NCI-H2107 treated with DMSO at 0.1 percent for 48 hours (cell line): ENCODE data around the gene PNPLA7.
"Not testable (repeated sequence)": the region's sequence is repeated elsewhere in the genome, so short reads cannot be mapped to it uniquely, and the experiment has no call there.

Source experiments
- DNase-seq: peaks from one replicate; lab custom pipeline; 2025; ENCODE audit not compliant: unreplicated experiment; lab: John Stamatoyannopoulos, UW

The PNPLA7 gene

DNA sequence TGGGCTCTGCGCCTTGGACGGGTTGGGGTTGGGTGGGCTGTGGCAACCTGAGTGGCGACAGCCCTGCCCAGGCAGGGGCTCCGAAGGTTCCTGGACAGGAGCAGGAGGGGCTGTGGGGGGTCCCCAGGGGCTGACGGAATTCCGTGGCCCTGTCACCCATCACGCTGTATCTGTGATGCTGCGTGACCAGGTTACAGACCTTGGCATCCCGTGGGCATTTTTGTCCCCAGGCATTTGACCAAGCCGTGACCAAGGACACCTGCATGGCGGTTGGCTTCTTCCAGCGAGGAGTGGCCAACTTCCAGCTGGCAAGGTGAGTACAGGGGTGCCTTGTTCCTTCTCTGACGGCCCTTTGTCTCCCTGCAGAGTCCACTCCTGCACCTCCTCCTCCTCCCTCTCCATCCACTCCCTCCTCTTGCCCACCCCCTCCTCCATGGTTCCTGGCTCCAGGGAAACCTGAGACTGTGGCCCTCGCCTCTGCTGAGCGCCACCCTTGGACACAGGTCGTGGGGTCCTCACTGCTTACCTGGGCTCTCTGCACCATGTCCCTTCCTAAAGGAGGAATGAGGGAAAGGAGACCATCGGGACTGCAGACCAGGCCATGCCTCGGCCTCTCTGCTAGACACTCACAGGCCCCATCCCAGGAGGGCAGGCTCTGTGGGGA lies 124.1 kb downstream of the PNPLA7 start:
- DNase-seq: no peak

DNA sequence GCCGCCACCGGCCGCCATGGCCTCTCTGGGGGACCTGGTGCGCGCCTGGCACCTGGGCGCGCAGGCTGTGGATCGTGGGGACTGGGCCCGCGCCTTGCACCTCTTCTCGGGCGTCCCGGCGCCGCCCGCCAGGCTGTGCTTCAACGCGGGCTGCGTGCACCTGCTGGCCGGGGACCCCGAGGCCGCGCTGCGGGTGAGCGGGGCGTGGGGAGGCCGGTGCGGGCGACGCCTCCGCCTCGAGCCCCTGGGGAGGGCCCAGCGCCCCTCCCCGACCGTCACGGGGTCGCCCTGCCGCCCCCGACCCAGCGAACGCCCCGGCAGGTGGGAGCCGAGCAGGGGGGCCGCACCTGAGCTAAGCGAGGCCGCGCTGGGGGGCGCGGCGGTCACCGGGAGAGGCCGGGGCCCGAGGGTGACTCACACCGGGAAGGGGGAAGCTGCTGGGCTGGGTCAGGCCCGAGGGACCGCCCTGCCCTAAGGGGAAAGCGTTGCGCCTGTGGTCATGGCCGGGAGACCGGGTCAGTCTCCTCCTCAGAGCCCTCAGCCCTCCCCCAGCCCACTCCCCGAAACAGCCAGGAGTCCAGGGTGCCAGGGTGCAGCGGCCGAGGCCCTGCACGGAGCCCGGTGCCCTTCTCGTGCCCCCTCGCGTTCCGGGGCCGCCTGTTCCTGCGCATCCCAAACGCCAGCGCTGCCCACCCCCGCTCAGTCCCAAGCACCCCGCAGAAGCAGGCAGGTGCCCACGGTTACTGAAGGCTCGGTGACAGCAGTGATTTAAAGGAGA lies 126.5 kb downstream of the PNPLA7 start:
- no peak for DNase-seq

DNA sequence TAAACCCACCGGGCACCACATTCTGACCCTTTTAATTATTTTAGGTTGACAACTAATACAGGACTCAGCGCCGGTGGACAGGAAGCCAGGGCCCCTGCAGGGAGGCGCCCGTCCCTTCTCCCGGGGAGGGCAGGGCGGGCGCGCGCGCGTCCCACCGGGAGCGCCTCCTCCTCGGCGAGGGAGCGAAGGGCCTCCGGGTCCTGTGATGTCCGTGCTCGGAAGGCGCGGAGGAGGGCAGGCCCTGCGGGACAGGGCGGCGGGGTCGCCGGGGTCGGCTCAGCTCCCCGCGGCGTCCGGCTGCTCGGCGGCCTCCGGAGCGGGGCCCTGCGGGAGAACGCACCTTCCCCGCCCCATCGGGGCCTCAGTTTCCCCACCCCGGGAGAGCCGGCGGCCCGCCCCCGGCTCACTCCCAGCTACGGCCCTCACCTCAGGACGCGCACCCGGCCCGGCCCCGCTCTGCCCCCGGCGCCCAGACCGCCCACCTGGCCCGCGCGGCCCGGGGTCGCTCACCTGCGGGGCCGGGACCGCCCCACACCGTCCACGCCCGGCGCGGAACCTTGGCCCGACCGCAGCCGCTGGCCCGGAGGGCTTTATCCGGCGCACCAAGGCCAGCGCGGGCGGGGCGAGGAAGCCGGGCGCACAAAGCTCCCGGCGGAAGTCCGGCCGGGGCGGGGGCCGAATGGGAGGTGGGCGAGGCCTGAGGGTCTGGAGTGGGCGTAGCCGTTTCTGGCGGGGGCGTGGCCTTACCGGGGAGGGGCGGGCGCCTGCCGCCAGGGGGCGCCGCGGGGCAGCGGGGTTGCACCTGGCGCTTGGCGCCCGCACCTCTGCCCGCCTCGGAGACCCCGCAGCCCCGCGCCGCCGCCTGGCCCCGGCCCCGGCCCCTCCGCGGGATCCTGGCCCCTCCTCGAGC lies 127.3 kb downstream of the PNPLA7 start, which contains the start of the genes EXD3 and NOXA1:
EXD3 (minus strand) TSS at position 559 of the 910 bp plus-strand sequence. CDS start 27,805 bp downstream, outside the sequence.
NOXA1 (plus strand) TSS at position 790 of the 910 bp plus-strand sequence. CDS start 137 bp downstream, outside the sequence.
- peak; percentile 76 for DNase-seq

- DNase-seq: no peak
Measured at GRCh38 chr9:137421838-137422603, 128.2 kb downstream of the PNPLA7 start.

GRCh38 chr9:137417161-137418021 lies 132.8 kb downstream of the PNPLA7 start:
- no peak for DNase-seq

GRCh38 chr9:137416563-137417151 lies 133.5 kb downstream of the PNPLA7 start:
- DNase-seq: no peak

DNA sequence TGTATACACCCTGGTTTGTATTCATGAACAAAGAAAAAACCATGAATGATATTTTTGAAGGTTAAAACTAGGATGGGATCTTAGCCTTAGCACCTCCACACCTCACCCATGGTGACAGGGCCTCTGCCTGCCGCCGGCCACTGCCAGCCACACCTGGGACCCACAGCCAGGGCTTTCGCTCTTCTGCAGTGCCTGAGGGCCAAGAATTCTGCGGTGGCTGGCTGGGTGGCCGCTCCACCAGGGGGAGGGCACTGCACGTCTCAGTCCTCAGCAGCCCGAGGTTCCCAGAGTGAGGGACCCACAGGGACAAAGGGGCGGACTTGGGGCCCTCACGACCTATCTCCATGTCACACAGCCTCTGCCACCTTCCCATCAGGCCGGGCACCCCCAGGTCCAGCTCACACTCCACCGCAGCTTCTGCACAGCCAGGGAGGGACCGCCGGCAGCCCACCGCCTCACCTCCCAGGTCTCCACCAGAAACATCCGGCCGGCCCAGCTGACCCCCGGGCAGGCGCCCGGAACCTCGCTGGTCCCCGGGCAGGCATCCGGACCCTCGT lies 134.1 kb downstream of the PNPLA7 start:
- no peak for DNase-seq

DNA sequence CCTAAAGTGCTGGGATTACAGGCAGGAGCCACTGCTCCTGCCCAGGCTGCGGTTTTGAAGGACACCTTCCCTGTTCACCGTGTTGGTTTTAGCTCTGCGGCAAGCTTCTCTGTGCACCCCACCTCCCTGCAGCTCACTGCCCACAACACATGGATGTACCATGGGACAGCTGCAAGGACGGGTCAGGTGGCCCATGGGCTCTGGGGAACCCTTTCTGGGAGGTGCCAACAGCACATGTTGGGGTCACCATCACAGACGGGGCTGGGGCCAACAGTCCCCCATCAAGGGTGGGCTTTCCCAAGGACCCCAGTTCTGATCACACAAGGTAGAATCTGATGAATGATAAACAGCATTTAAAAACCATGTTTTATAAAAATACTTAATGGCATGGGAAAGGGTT lies 134.8 kb downstream of the PNPLA7 start:
- no peak for DNase-seq

DNA sequence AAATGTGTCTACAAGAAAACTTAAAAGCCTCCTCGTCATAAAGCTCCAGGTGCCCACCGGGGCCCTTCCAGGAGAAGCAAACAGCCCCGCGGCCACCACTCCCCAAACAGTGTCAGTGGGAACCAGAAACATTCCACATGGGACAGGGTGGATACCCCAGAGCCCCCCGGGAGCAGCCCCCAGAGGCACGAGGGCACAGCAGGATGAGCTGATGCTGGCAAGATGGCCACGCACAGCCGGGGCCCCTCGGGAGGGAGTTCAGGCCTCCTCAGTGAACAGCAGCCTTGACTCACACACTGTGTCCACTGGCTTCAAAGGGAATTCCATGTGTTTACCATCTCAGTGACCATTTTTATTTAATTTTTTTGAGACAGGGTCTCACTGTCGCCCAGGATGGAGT lies 137.8 kb downstream of the PNPLA7 start:
- DNase-seq: no peak

DNA sequence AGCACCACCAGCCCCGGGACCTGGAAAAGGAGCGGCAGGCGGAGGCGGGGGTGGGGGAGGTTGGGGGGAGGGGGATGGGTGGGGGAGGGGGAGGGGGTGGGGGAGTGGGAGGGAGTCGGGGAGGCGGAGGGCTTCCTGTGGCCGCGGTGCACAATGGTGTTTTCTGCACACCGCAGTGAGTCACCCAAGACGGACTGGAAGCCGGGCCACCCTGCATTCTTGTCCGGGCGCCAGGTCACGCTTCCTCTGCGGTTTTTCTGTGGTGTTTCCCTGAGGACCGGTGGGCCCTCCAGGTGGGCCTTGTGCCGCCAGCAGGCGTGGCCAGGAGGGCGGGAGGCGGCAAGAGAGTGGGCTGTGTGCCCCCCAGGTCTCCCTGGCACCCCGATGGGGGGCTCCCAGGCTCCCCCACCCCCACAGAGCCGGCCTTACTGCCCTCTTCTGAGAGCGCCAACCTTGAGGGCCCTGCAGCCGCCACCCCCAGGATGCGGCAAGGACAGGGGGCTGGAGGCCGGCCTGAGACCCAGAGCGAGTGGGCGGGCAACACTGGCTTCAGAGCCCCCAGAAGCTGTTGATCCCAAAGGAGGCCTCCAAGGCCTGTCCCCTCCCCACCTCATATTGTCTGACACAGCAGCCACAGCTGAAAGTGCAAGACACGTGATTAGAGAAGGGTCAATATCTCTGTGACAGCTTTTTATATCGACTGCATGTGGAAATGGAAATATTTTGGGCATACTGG lies 138.4 kb downstream of the PNPLA7 start:
- DNase-seq: no peak

DNA sequence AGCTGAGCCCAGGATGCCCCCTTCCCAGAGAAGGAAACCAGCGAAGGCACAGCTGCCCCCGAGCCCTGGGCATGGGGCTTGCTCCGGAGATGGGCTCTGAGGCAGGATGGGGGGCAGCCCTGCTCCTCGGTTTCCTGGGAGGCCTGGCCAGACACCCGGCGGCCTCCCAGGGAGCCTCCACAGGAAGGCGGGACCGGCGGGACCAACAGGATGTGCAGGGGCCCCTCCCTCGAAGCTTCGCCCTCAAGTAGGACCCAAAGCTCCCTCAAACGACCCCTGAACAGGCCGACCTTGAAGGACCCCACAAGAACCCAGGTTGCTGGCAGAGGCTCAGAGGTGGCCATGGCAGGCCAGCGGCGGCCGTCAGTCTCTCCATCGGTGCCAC lies 138.9 kb downstream of the PNPLA7 start:
- DNase-seq: no peak

DNA sequence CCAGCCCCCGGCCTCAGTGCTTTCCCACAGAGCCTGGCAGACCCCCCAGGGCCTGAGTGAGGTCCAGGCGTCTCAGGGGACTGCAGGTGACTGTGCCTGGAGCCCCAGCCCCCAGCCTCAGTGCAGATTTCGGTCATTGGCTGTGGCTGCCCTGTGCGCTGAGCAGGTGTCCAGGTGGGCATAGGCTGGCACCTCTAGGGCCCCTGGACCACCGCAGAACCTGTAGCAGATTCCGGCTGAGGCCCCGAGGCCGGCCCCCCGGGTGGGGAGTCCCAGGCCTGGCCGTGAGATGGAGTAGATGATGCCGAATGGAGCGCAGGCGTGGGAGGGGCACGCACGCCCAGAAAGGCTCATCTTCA lies 139.3 kb downstream of the PNPLA7 start:
- no peak for DNase-seq

DNA sequence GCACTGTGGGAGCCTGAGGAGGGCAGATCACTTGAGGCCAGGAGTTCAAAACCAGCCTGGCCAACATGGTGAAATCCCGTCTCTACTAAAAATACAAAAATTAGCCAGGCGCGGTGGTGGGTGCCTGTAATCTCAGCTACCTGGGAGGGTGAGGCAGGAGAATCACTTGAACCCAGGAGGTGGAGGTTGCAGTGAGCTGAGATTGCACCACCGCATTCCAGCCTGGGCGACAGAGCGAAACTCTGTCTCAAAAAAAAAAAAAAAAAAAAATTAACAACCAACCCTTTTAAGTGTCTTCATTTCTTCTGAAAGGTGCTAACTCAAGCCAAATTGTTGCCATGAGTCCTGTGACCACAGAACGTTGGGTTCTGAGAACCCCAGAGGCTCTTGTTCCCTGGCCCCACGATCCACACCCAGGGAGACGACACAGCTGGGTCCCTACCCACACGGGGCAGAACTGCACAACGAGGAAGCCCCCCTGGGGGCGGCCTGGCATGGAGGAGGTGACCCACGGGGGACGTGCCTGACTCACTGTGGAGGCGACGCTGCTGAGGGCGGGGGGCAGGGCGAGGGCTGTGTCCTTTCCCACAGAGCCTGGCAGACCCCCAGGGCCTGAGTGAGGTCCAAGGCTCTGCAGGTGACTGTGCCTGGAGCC lies 139.8 kb downstream of the PNPLA7 start:
- DNase-seq: not testable (repeated sequence)
